ENCODE measurements around the gene PRELID2.

- TF ChIP-seq POLR2AphosphoS5 (IDR thresholded peaks at IDR 0.05; ENCODE audit: low read depth, low read length) (no peak), POLR2A (IDR thresholded peaks at IDR 0.05; ENCODE audit: low read depth, low read length) (no peak), TAF1 (IDR thresholded peaks at IDR 0.05; ENCODE audit: low read depth, low read length) (no peak), SPI1 (IDR thresholded peaks at IDR 0.05; ENCODE audit: low read depth, low read length) (no peak), PAX5 (IDR thresholded peaks at IDR 0.05; ENCODE audit: insufficient read depth, low read length, severe bottlenecking) (no peak)
Observed at GRCh38 chr5:145826895-145827674, 8.1 kb downstream of the PRELID2 start.
